HEK293 (cell line): ENCODE measurements around the gene ARPC4.
"Not testable (repeated sequence)": the region's sequence is repeated elsewhere in the genome, so short reads cannot be mapped to it uniquely, and the experiment has no call there.

ENCODE experiments used
- IKZF3 ChIP-seq: fragments of 450-650 bp; IDR thresholded peaks from 2 replicates; pipeline ENCODE4 v1.5.0; 2018; ENCODE audit warnings: missing biosample characterization, mild to moderate bottlenecking, missing genetic modification characterization, moderate library complexity
- MZF1 ChIP-seq: fragments of 450-650 bp; formaldehyde crosslinking; IDR thresholded peaks from 2 replicates; pipeline ENCODE4 v1.5.1; 2017; ENCODE audit warnings: missing biosample characterization, missing genetic modification characterization, borderline replicate concordance
- PATZ1 ChIP-seq: fragments of 450-650 bp; formaldehyde crosslinking; IDR thresholded peaks from 2 replicates; pipeline ENCODE4 v1.5.1; 2016; ENCODE audit warnings: missing biosample characterization, missing genetic modification characterization
- PRDM1 ChIP-seq: fragments of 450-650 bp; formaldehyde crosslinking; IDR thresholded peaks from 2 replicates; pipeline ENCODE4; 2016; ENCODE audit warnings: missing biosample characterization, missing genetic modification characterization
- ZBTB21 ChIP-seq: fragments of 450-650 bp; formaldehyde crosslinking; IDR thresholded peaks from 2 replicates; pipeline ENCODE4 v1.5.1; 2017; ENCODE audit warnings: missing biosample characterization, missing genetic modification characterization
- ZNF10 ChIP-seq: fragments of 450-650 bp; formaldehyde crosslinking; IDR thresholded peaks from 2 replicates; pipeline ENCODE4 v1.5.1; 2017; ENCODE audit warnings: missing biosample characterization, missing genetic modification characterization
- ZNF2 ChIP-seq: fragments of 450-650 bp; formaldehyde crosslinking; IDR thresholded peaks from 2 replicates; pipeline ENCODE4 v1.5.1; 2016; ENCODE audit warnings: missing biosample characterization, missing genetic modification characterization
- ZNF48 ChIP-seq: fragments of 450-650 bp; formaldehyde crosslinking; IDR thresholded peaks from 2 replicates; pipeline ENCODE4 v1.5.1; 2016; ENCODE audit warnings: missing biosample characterization, missing genetic modification characterization
- ZNF792 ChIP-seq: fragments of 450-650 bp; formaldehyde crosslinking; IDR thresholded peaks from 2 replicates; pipeline ENCODE4 v1.5.1; 2016; ENCODE audit warnings: missing biosample characterization, missing genetic modification characterization
- TF ChIP-seq, protein P1 (sequence below): fragments of 450-650 bp; formaldehyde crosslinking; IDR thresholded peaks from 2 replicates; pipeline ENCODE4 v1.5.1; 2016; ENCODE audit warnings: missing biosample characterization, missing genetic modification characterization
- TF ChIP-seq, protein P2 (sequence below): fragments of 450-650 bp; formaldehyde crosslinking; IDR thresholded peaks from 2 replicates; pipeline ENCODE4 v1.5.1; 2016; ENCODE audit warnings: missing biosample characterization, missing genetic modification characterization

GRCh38 chr3:9848860-9849259 is 56.0 kb downstream of the ARPC4 start:
- not testable (repeated sequence) for TF ChIP-seq PATZ1; ZNF792; IKZF3 (tag by site-specific recombination); PRDM1 (tag by site-specific recombination); ZNF10; ZNF2; ZNF48; MZF1; ZBTB21 (tag by site-specific recombination)
- TF ChIP-seq, protein P1, sequence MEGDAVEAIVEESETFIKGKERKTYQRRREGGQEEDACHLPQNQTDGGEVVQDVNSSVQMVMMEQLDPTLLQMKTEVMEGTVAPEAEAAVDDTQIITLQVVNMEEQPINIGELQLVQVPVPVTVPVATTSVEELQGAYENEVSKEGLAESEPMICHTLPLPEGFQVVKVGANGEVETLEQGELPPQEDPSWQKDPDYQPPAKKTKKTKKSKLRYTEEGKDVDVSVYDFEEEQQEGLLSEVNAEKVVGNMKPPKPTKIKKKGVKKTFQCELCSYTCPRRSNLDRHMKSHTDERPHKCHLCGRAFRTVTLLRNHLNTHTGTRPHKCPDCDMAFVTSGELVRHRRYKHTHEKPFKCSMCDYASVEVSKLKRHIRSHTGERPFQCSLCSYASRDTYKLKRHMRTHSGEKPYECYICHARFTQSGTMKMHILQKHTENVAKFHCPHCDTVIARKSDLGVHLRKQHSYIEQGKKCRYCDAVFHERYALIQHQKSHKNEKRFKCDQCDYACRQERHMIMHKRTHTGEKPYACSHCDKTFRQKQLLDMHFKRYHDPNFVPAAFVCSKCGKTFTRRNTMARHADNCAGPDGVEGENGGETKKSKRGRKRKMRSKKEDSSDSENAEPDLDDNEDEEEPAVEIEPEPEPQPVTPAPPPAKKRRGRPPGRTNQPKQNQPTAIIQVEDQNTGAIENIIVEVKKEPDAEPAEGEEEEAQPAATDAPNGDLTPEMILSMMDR (tag by site-specific recombination): not testable (repeated sequence)
- TF ChIP-seq, protein P2, sequence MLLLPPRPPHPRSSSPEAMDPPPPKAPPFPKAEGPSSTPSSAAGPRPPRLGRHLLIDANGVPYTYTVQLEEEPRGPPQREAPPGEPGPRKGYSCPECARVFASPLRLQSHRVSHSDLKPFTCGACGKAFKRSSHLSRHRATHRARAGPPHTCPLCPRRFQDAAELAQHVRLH (tag by site-specific recombination): not testable (repeated sequence)
